GM12875 (cell line): ENCODE data around the gene ATP2A1.
"Not testable (repeated sequence)": the region's sequence is repeated elsewhere in the genome, so short reads cannot be mapped to it uniquely, and the experiment has no call there.

ENCODE experiments used
- H3K4me3 ChIP-seq: one replicate; pipeline ENCODE4 v1.5.1; 2011; ENCODE audit warnings: low read depth, low read length, control low read depth
- TF ChIP-seq, protein P1 (sequence below): IDR thresholded peaks from 2 replicates; pipeline ENCODE4 v1.5.1; 2011; ENCODE audit warnings: low read depth, mild to moderate bottlenecking, control low read depth, inconsistent platforms, low read length, moderate library complexity, borderline replicate concordance; ENCODE audit not compliant: insufficient read depth

ATP2A1 gene

GRCh38 chr16:28937222-28937876 lies 59.1 kb downstream of the ATP2A1 start:
- TF ChIP-seq, protein P1, sequence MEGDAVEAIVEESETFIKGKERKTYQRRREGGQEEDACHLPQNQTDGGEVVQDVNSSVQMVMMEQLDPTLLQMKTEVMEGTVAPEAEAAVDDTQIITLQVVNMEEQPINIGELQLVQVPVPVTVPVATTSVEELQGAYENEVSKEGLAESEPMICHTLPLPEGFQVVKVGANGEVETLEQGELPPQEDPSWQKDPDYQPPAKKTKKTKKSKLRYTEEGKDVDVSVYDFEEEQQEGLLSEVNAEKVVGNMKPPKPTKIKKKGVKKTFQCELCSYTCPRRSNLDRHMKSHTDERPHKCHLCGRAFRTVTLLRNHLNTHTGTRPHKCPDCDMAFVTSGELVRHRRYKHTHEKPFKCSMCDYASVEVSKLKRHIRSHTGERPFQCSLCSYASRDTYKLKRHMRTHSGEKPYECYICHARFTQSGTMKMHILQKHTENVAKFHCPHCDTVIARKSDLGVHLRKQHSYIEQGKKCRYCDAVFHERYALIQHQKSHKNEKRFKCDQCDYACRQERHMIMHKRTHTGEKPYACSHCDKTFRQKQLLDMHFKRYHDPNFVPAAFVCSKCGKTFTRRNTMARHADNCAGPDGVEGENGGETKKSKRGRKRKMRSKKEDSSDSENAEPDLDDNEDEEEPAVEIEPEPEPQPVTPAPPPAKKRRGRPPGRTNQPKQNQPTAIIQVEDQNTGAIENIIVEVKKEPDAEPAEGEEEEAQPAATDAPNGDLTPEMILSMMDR: no peak
- H3K4me3 ChIP-seq: no peak overlapping the region

- TF ChIP-seq, protein P1: no peak
Measured at GRCh38 chr16:28938721-28939120, 60.4 kb downstream of the ATP2A1 start.

DNA sequence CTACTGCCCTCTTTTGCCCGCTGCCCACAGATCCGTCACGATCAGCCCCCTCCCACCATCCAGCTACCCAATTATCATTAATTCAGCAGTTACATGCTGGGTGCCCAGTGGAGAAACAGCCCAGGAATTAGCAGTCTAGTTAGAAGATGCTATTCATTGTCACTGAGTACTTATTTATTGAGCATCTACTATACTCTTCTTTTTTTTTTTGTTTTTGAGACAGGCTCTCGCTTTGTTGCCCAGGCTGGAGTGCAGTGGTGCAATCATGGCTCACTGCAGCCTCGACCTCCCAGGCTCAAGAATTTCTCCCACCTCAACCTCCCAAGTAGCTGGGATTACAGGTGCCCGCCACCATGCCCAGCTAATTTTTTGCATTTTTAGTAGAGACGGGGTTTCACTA lies 61.5 kb downstream of the ATP2A1 start:
- H3K4me3 ChIP-seq: not testable (repeated sequence)

More at GRCh38 chr16:28938721-28939120, 60.4 kb downstream of the ATP2A1 start:
- H3K4me3 ChIP-seq: no peak overlapping the region

DNA sequence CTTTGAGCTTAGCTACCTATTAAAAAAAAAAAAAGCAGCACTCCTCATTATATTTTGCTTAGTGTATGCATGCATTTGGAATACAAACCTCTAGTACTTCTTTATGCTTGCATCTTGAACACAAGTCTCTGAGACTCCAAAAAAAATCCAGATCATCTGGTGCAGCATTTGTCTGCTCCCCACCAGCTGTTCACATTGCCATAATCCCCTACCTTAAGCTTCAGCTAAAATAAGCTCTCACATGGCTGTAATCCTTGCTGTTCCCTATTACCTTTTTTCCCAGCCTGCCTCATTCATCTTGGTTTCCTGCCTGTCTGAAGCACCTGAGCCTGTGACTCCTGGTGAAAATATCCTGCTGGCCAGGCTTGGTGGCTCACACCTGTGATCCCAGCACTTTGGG lies 65.0 kb downstream of the ATP2A1 start:
- H3K4me3 ChIP-seq: no peak overlapping the region
- TF ChIP-seq, protein P1: no peak

- TF ChIP-seq, protein P1: no peak
- H3K4me3 ChIP-seq: no peak overlapping the region
Measured at GRCh38 chr16:28946681-28947080, 68.4 kb downstream of the ATP2A1 start.

DNA sequence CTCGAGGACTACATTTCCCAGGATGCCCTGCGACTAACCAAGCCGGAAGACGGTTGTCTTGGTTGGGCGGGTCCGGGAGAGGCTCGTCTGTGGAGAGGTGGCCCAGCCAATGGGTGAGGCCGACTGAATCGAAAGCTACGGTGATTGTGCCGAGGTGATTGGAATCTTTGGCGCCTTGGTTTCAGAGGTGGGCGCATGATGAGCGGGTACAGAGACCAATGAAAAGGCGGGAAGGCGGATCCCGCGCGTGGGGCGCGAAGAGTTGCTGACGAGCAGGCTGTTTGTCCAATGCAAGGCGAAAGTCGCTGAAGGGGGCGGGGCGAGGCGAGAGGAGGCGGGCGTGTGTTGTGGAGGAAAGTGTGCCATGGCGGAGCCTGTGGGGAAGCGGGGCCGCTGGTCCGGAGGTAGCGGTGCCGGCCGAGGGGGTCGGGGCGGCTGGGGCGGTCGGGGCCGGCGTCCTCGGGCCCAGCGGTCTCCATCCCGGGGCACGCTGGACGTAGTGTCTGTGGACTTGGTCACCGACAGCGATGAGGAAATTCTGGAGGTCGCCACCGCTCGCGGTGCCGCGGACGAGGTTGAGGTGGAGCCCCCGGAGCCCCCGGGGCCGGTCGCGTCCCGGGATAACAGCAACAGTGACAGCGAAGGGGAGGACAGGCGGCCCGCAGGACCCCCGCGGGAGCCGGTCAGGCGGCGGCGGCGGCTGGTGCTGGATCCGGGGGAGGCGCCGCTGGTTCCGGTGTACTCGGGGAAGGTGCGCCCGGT lies 72.5 kb downstream of the ATP2A1 start, which contains the start of gene NFATC2IP:
Gene NFATC2IP (plus strand): TSS at position 290 of the 762 bp plus-strand sequence. CDS start 75 bp downstream, at position 365.
- peak within 1 kb of the TSS; percentile 81 for H3K4me3 ChIP-seq
- TF ChIP-seq, protein P1: no peak

DNA sequence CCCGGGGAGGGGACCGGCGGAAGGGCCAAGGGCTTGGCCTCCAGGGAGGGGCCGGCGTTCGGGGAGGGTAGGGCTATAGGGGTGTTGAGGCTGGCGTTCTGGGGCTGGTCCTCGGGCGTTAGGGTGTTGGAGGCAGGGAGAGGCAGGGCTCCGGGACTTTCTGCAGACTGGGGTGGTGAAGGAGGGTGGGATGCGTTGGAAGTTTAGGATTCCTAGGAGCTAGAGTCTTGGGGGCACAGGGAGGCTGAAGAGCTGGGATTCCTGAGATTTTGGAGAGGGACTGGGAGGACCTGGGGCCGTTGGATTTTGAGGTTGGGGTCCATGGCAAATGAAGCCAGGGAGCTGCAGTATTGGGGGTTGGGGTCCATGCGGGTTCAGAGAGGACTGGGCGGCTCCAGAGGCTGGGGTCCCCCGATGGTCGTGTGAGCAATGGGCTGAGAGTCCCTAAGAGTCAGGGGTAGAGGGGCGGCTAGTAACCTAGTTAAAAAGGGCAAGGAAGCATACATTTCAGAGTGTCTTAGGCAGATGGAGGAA lies 73.2 kb downstream of the ATP2A1 start:
- H3K4me3 ChIP-seq: peak overlapping the region; percentile 81
- TF ChIP-seq, protein P1: no peak
